K562 (cell line): ENCODE data around the gene CDS2. TPM values are rescaled to one million over a fixed set of nuclear protein-coding genes. Genes with fewer than 3 reads are reported as not detected.
A peak's percentile ranks its signal among the peaks of the same experiment; 100 is the strongest.

Experiments
- ADNP ChIP-seq: fragments of 200-800 bp; sonication (Bioruptor generic); IDR thresholded peaks from 2 replicates; pipeline ENCODE4 v1.6.1; 2016; ENCODE audit warnings: missing genetic modification characterization, missing compliant biosample characterization
- CREM ChIP-seq: IDR thresholded peaks from 2 replicates; pipeline ENCODE4 v1.6.1; 2014; ENCODE audit warnings: antibody characterized with exemption, low read depth
- HNRNPH1 ChIP-seq: fragments of 200-400 bp; formaldehyde crosslinking; optimal IDR thresholded peaks from 2 replicates; pipeline ENCODE3; 2017; ENCODE audit warnings: low read depth, mild to moderate bottlenecking, low read length, moderate library complexity
- KAT7 ChIP-seq: sonication (generic); formaldehyde crosslinking; IDR thresholded peaks from 2 replicates; pipeline ENCODE4 v1.8.0; 2022; ENCODE audit warnings: missing genetic modification reagents, mild to moderate bottlenecking, borderline replicate concordance
- NCOA4 ChIP-seq: fragments of 450-650 bp; IDR thresholded peaks from 2 replicates; pipeline ENCODE4 v1.6.1; 2018; ENCODE audit warnings: mild to moderate bottlenecking; ENCODE audit not compliant: partially characterized antibody
- POLR2A ChIP-seq: fragments of 450-650 bp; conservative IDR thresholded peaks from 2 replicates; pipeline ENCODE4 v1.6.1; 2016
- POLR2B ChIP-seq: fragments of 450-650 bp; IDR thresholded peaks from 2 replicates; pipeline ENCODE4 v1.6.1; 2018; ENCODE audit warnings: low read depth; ENCODE audit not compliant: partially characterized antibody
- POU5F1 ChIP-seq: fragments of 150-350 bp; IDR thresholded peaks from 2 replicates; pipeline ENCODE4 v1.6.1; 2014; ENCODE audit warnings: borderline replicate concordance, low read length, low read depth, mild to moderate bottlenecking; ENCODE audit not compliant: partially characterized antibody
- RFX5 ChIP-seq: IDR thresholded peaks from 2 replicates; pipeline ENCODE4 v1.6.1; 2011; ENCODE audit warnings: low read depth, mild to moderate bottlenecking, improper control_type of control experiment, low read length
- SIX5 ChIP-seq, 2 experiments: IDR thresholded peaks; 2 replicates each; pipeline ENCODE4 v1.6.1; 2011; ENCODE audit warnings: low read length in 2 of 2, borderline replicate concordance in 1 of 2, low read depth in 1 of 2, mild to moderate bottlenecking in 1 of 2, moderate library complexity in 1 of 2; ENCODE audit not compliant: insufficient read depth in 1 of 2
- STAT5B ChIP-seq: fragments of 250-450 bp; sonication (Bioruptor Pico); IDR thresholded peaks from 2 replicates; pipeline ENCODE4 v1.8.0; 2021; ENCODE audit warnings: mild to moderate bottlenecking, inconsistent platforms
- TEAD1 ChIP-seq, 2 experiments: fragments of 450-650 bp in 1 of 2; sonication (generic) in 1 of 2; formaldehyde crosslinking; IDR thresholded peaks; 2 replicates each; pipeline versions ENCODE4 v1.4.0 to v1.8.0; 2020 to 2022; ENCODE audit warnings: mild to moderate bottlenecking in 2 of 2, missing genetic modification reagents in 1 of 2
- ZBTB34 ChIP-seq: fragments of 250-450 bp; sonication (Bioruptor Pico); IDR thresholded peaks from 2 replicates; pipeline ENCODE4 v1.8.0; 2021; ENCODE audit warnings: mild to moderate bottlenecking, moderate library complexity
- ZNF311 ChIP-seq: fragments of 250-450 bp; sonication (Bioruptor Pico); IDR thresholded peaks from 2 replicates; pipeline ENCODE4 v1.4.0; 2020; ENCODE audit warnings: mild to moderate bottlenecking, moderate library complexity
- ZNF449 ChIP-seq: fragments of 250-450 bp; sonication (Bioruptor Pico); IDR thresholded peaks from 2 replicates; pipeline ENCODE4 v1.8.0; 2022; ENCODE audit warnings: moderate library complexity, mild to moderate bottlenecking, inconsistent platforms
- polyA plus RNA-seq, 8 experiments: library from polyadenylated mRNA; depleted of rRNA in 4 of 8; stranded (reverse) in 5 of 8; unstranded in 3 of 8; fragments of >200 nt; fragmentation: Nextera tagmentation in 2 of 8; fragmentation: Illumina TruSeq in 1 of 8; extraction: Ambion mirVana in 2 of 8; extraction: Trizol in 1 of 8; gene quantifications; 2 replicates each; pipeline versions ENCODE4 v1.2.1 to v1.2.3, GENCODE V29; 2011 to 2014; ENCODE audit warnings: inconsistent platforms in 1 of 8, missing spikeins in 1 of 8
- total RNA-seq, 7 experiments: library from RNA; depleted of rRNA in 6 of 7; stranded (reverse); fragments of >200 nt in 6 of 7; fragmentation: Illumina TruSeq in 2 of 7; extraction: Trizol in 2 of 7; gene quantifications; 2 replicates each; pipeline versions ENCODE4 v1.2.1 to v1.2.3, GENCODE V29; 2011 to 2021; ENCODE audit warnings: low replicate concordance in 1 of 7
- TF ChIP-seq, protein P1 (sequence below): fragments of 250-450 bp; sonication (Bioruptor Pico); IDR thresholded peaks from 2 replicates; pipeline ENCODE4 v1.8.0; 2021; ENCODE audit warnings: moderate library complexity, mild to moderate bottlenecking, inconsistent platforms
- TF ChIP-seq, protein P2 (sequence below): fragments of 450-650 bp; IDR thresholded peaks from 2 replicates; pipeline ENCODE4 v1.6.1; 2016; ENCODE audit warnings: low read depth, mild to moderate bottlenecking, moderate library complexity
- TF ChIP-seq, protein P3 (sequence below): IDR thresholded peaks from 3 replicates; pipeline ENCODE4 v1.6.1; 2011; ENCODE audit warnings: borderline replicate concordance, mild to moderate bottlenecking; ENCODE audit not compliant: insufficient read length, insufficient read depth
- TF ChIP-seq, protein P4 (sequence below): fragments of 450-650 bp; IDR thresholded peaks from 2 replicates; pipeline ENCODE4 v1.6.1; 2018; ENCODE audit warnings: mild to moderate bottlenecking, low read depth; ENCODE audit not compliant: partially characterized antibody

Gene CDS2
- total and polyA plus RNA-seq, 9 of the 15 experiments (the other 6 are each of a cell fraction or from before 2014, with no cell fraction given): 6.4 to 46.4 (median 12.2) TPM

DNA sequence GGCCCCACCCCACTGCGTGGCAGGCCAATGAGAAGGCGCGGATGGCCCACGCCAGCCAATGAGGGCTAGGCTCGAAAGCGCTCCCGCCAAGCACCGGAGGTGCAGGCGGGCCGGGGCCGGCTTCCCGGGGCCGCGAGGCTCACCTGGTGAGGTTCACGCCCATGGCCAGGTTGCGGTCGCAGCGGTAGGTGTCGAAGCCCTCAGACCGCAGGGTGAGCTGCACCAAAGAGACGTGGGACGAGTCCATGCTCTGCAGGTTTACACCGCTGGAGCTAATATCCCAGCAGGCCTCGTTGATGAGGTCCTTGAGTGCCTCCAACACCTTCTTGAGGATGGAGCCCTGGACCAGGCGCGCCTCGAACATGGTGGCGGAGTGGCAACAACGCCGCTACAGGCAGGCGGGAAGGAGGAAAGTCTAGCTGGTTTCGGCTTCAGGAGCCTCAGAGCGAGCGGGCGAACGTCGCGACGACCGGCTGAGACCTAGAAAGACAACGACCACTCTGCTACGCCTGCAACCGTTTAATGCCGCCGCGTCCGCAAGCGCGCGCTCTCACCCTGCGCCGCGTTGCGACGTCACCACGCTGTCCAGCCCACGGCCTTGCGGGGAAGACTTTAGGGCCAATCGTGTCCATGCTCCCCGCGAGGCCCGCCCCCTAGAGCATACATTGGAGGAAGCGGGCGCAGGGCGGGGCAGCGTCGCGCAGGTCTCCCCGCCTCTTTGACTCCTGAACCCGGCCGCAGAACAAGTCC lies 7.2 kb upstream of the CDS2 start, which contains the start of gene PCNA (continued):
- TF ChIP-seq ZBTB34 (CRISPR knock-in tag): no peak
- no peak for TF ChIP-seq ZNF311 (CRISPR knock-in tag)
- TF ChIP-seq, protein P1, sequence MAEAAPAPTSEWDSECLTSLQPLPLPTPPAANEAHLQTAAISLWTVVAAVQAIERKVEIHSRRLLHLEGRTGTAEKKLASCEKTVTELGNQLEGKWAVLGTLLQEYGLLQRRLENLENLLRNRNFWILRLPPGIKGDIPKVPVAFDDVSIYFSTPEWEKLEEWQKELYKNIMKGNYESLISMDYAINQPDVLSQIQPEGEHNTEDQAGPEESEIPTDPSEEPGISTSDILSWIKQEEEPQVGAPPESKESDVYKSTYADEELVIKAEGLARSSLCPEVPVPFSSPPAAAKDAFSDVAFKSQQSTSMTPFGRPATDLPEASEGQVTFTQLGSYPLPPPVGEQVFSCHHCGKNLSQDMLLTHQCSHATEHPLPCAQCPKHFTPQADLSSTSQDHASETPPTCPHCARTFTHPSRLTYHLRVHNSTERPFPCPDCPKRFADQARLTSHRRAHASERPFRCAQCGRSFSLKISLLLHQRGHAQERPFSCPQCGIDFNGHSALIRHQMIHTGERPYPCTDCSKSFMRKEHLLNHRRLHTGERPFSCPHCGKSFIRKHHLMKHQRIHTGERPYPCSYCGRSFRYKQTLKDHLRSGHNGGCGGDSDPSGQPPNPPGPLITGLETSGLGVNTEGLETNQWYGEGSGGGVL (CRISPR knock-in tag): no peak
- no peak for TF ChIP-seq POU5F1
- TF ChIP-seq ZNF449 (CRISPR knock-in tag): no peak
- peak; percentile 100 for TF ChIP-seq KAT7 (CRISPR knock-in tag)
- TF ChIP-seq SIX5 (IDR thresholded peaks at IDR 0.05; ENCODE audit: borderline replicate concordance in 1 of 2, insufficient read depth in 1 of 2, low read depth in 1 of 2, low read length in 2 of 2): no peak
- TF ChIP-seq NCOA4: no peak
- TF ChIP-seq STAT5B: no peak
- TF ChIP-seq POLR2A: peak; percentile 98
- TF ChIP-seq, protein P2, sequence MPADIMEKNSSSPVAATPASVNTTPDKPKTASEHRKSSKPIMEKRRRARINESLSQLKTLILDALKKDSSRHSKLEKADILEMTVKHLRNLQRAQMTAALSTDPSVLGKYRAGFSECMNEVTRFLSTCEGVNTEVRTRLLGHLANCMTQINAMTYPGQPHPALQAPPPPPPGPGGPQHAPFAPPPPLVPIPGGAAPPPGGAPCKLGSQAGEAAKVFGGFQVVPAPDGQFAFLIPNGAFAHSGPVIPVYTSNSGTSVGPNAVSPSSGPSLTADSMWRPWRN: no peak
- TF ChIP-seq TEAD1 (CRISPR knock-in tag; IDR thresholded peaks at IDR 0.05): no peak; a peak in 1 of 4 replicates
- no peak for TF ChIP-seq RFX5
- no peak for TF ChIP-seq ADNP
- peak; percentile 96 for TF ChIP-seq CREM
- TF ChIP-seq HNRNPH1: no peak
- TF ChIP-seq, protein P3, sequence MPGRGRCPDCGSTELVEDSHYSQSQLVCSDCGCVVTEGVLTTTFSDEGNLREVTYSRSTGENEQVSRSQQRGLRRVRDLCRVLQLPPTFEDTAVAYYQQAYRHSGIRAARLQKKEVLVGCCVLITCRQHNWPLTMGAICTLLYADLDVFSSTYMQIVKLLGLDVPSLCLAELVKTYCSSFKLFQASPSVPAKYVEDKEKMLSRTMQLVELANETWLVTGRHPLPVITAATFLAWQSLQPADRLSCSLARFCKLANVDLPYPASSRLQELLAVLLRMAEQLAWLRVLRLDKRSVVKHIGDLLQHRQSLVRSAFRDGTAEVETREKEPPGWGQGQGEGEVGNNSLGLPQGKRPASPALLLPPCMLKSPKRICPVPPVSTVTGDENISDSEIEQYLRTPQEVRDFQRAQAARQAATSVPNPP: no peak
- TF ChIP-seq, protein P4, sequence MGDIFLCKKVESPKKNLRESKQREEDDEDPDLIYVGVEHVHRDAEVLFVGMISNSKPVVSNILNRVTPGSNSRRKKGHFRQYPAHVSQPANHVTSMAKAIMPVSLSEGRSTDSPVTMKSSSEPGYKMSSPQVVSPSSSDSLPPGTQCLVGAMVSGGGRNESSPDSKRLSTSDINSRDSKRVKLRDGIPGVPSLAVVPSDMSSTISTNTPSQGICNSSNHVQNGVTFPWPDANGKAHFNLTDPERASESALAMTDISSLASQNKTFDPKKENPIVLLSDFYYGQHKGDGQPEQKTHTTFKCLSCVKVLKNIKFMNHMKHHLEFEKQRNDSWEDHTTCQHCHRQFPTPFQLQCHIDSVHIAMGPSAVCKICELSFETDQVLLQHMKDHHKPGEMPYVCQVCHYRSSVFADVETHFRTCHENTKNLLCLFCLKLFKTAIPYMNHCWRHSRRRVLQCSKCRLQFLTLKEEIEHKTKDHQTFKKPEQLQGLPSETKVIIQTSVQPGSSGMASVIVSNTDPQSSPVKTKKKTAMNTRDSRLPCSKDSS: no peak
- peak; percentile 96 for TF ChIP-seq POLR2B
